Measurements from ENCODE around the gene SAMD10. TPM values are rescaled to one million over a fixed set of nuclear protein-coding genes. Genes with fewer than 3 reads are reported as not detected.

SAMD10 gene
- total RNA-seq, 1 donor from 2014 or later, result 3.8 TPM

GRCh38 chr20:63924241-63924640, 55.2 kb downstream of the SAMD10 start:
- Mint-ChIP-seq H3K9me3 (ENCODE audit: low read depth) (no peaks in the 10 kb centered on the region), H3K4me3 (ENCODE audit: unreplicated experiment) (no peak overlapping the region), H3K36me3 (ENCODE audit: low read depth) (peaks cover 17% of the 10 kb centered on the region), H3K27me3 (ENCODE audit: low read depth) (no peaks in the 10 kb centered on the region), H3K4me1 (ENCODE audit: low read depth) (peaks cover 2% of the 10 kb centered on the region), H3K27ac (ENCODE audit: unreplicated experiment) (peak overlapping the region; percentile 32)
- DNase-seq (ENCODE audit: low spot score), result no peak
- TF ChIP-seq CTCF (IDR thresholded peaks at IDR 0.05), result no peak

Small RNA genes lying within 50 kb of the gene (microRNA-seq; reads per million reads assigned to microRNA genes)
- gene MIR1914 (ENCODE audit: borderline number of aligned reads) (not detected), gene MIR647 (ENCODE audit: borderline number of aligned reads) (not detected)

Other genes starting within 250 kb of the SAMD10 start
- 6.8 to 9.7 TPM (median 7.1 TPM) in 3 replicates for gene LIME1, start 243.0 kb downstream of the SAMD10 start, total RNA-seq
- gene SLC2A4RG, start 239.9 kb downstream of the SAMD10 start, total RNA-seq, result 90.7 to 105 TPM (median 101 TPM) in 3 replicates
- 5.9 to 8.3 TPM (median 6.0 TPM) in 3 replicates for gene ZBTB46, start 148.4 kb downstream of the SAMD10 start, total RNA-seq
- not detected in 3 replicates for gene ABHD16B, start 118.1 kb downstream of the SAMD10 start, total RNA-seq
- 102 to 141 TPM (median 138 TPM) in 3 replicates for gene TPD52L2, start 114.4 kb downstream of the SAMD10 start, total RNA-seq
- 44.2 to 46.6 TPM (median 45.1 TPM) in 3 replicates for gene DNAJC5, start 84.5 kb downstream of the SAMD10 start, total RNA-seq
- gene UCKL1, start 23.2 kb downstream of the SAMD10 start, total RNA-seq, result 24.3 to 27.5 TPM (median 27.2 TPM) in 3 replicates
- gene ZNF512B, start 9.7 kb downstream of the SAMD10 start, total RNA-seq, result 36.5 to 44.3 TPM (median 37.2 TPM) in 3 replicates
- gene PRPF6, start 1.5 kb upstream of the SAMD10 start, total RNA-seq, result 49.0 to 56.6 TPM (median 49.5 TPM) in 3 replicates
- gene C20orf204, start 56.5 kb upstream of the SAMD10 start, total RNA-seq, result 0.77 to 3.3 TPM (median 0.97 TPM) in 3 replicates
- 2.1 to 2.8 TPM (median 2.3 TPM) in 3 replicates for gene SOX18, start 70.0 kb upstream of the SAMD10 start, total RNA-seq
- 57.1 to 59.2 TPM (median 57.6 TPM) in 3 replicates for gene TCEA2, start 83.6 kb upstream of the SAMD10 start, total RNA-seq
- gene RGS19, start 99.9 kb upstream of the SAMD10 start, total RNA-seq, result 15.7 to 18.5 TPM (median 18.1 TPM) in 3 replicates
- 3.2 to 4.6 TPM (median 3.5 TPM) in 3 replicates for gene OPRL1, start 100.4 kb upstream of the SAMD10 start, total RNA-seq
- 0.55 to 1.4 TPM in 2 of 3 replicates, not detected in the other for gene LKAAEAR1, start 104.8 kb upstream of the SAMD10 start, total RNA-seq
- not detected in 3 replicates for gene NPBWR2, start 127.9 kb upstream of the SAMD10 start, total RNA-seq
- not detected in 3 replicates for gene MYT1, start 184.8 kb upstream of the SAMD10 start, total RNA-seq

Data from chondrocyte (in vitro differentiated cells).